GM23338 (cell line): ENCODE data around the gene PLA2G7. TPM values are rescaled to one million over a fixed set of nuclear protein-coding genes. Genes with fewer than 3 reads are reported as not detected.

Source experiments
- ATAC-seq: fragments of 200-7000 bp; cut with Tn5 transposase; 3 replicates; pipeline ENCODE4 v1.9.1; 2020
- DNase-seq: peaks from one replicate; pipeline ENCODE4 v3.0.0-alpha.2; 2015; ENCODE audit warnings: low spot score
- H2AFZ ChIP-seq: fragments of 200-600 bp; sonication (generic); 2 replicates; pipeline ENCODE4 v1.8.0; 2016; ENCODE audit warnings: antibody characterized with exemption, mild to moderate bottlenecking, moderate library complexity
- H3F3A ChIP-seq: fragments of 200-600 bp; sonication (generic); replicated peaks from 2 replicates; pipeline ENCODE4 v1.8.0; 2017; ENCODE audit warnings: antibody characterized with exemption, mixed run types, low read depth
- H3K27ac ChIP-seq: fragments of 200-600 bp; sonication (generic); 2 replicates; pipeline ENCODE4 v1.6.1; 2016; ENCODE audit warnings: low read depth
- H3K27me3 ChIP-seq: fragments of 200-600 bp; sonication (generic); 2 replicates; pipeline ENCODE4 v1.8.0; 2016; ENCODE audit warnings: mild to moderate bottlenecking, mixed run types, moderate library complexity; ENCODE audit not compliant: insufficient read depth
- H3K36me3 ChIP-seq: fragments of 200-600 bp; sonication (generic); 2 replicates; pipeline ENCODE4 v1.8.0; 2016; ENCODE audit warnings: mild to moderate bottlenecking; ENCODE audit not compliant: insufficient read depth
- H3K4me1 ChIP-seq: fragments of 200-600 bp; sonication (generic); 2 replicates; pipeline ENCODE4 v1.8.0; 2016; ENCODE audit warnings: mild to moderate bottlenecking, moderate library complexity; ENCODE audit not compliant: insufficient read depth
- H3K4me2 ChIP-seq: fragments of 200-600 bp; sonication (generic); 2 replicates; pipeline ENCODE4 v1.7.1; 2017; ENCODE audit warnings: mixed run types
- H3K4me3 ChIP-seq: fragments of 200-600 bp; sonication (generic); 2 replicates; pipeline ENCODE4 v1.6.1; 2016; ENCODE audit warnings: mixed run types
- H3K79me2 ChIP-seq: fragments of 200-600 bp; sonication (generic); replicated peaks from 2 replicates; pipeline ENCODE4 v1.8.0; 2017; ENCODE audit warnings: mild to moderate bottlenecking; ENCODE audit not compliant: insufficient read depth
- H3K9me2 ChIP-seq: fragments of 200-600 bp; sonication (generic); 2 replicates; pipeline ENCODE4 v1.8.0; 2017; ENCODE audit not compliant: insufficient read depth
- H4K20me1 ChIP-seq: fragments of 200-600 bp; sonication (generic); replicated peaks from 2 replicates; pipeline ENCODE4 v1.8.0; 2017; ENCODE audit warnings: mild to moderate bottlenecking; ENCODE audit not compliant: insufficient read depth
- H3K27ac Mint-ChIP-seq: 2 replicates; pipeline ENCODE4 v1.8.0; 2020; ENCODE audit warnings: inconsistent platforms, mild to moderate bottlenecking, moderate library complexity, mixed read lengths
- H3K27me3 Mint-ChIP-seq: 3 replicates; pipeline ENCODE4 v1.8.0; 2022; ENCODE audit warnings: low read depth, mild to moderate bottlenecking, moderate library complexity, mixed read lengths, inconsistent platforms; ENCODE audit not compliant: insufficient read depth, poor library complexity
- H3K36me3 Mint-ChIP-seq: 3 replicates; pipeline ENCODE4 v1.8.0; 2021; ENCODE audit warnings: low read depth, mild to moderate bottlenecking, inconsistent platforms, moderate library complexity, mixed read lengths
- H3K4me1 Mint-ChIP-seq: 3 replicates; pipeline ENCODE4 v1.8.0; 2020; ENCODE audit warnings: mild to moderate bottlenecking, inconsistent platforms, mixed read lengths
- H3K4me3 Mint-ChIP-seq: 3 replicates; pipeline ENCODE4 v1.8.0; 2021; ENCODE audit warnings: moderate library complexity, mild to moderate bottlenecking, inconsistent platforms, mixed read lengths
- H3K9me3 Mint-ChIP-seq: 3 replicates; pipeline ENCODE4 v1.8.0; 2020; ENCODE audit warnings: moderate library complexity, mild to moderate bottlenecking, inconsistent platforms, mixed read lengths
- CREB1 ChIP-seq: fragments of 250-450 bp; sonication (Bioruptor Pico); IDR thresholded peaks from 2 replicates; pipeline ENCODE4 v1.5.0; 2020; ENCODE audit warnings: low read depth, mild to moderate bottlenecking, moderate library complexity
- CTCF ChIP-seq, 2 experiments: fragments of 200-600 bp in 1 of 2; sonication (generic) in 1 of 2; conservative IDR thresholded peaks; 2 replicates each; pipeline versions ENCODE4 v1.5.1 to v1.6.1; 2016 to 2017; ENCODE audit warnings: antibody characterized with exemption in 2 of 2, low read depth in 2 of 2, mild to moderate bottlenecking in 2 of 2, moderate library complexity in 1 of 2
- EZH2 ChIP-seq: fragments of 200-600 bp; sonication (generic); IDR thresholded peaks from one replicate; pipeline ENCODE4 v1.8.0; 2017; ENCODE audit warnings: antibody characterized with exemption, mild to moderate bottlenecking, low read depth; ENCODE audit not compliant: unreplicated experiment
- JUNB ChIP-seq: IDR thresholded peaks from one replicate; pipeline ENCODE4 v1.6.1; 2016; ENCODE audit warnings: antibody characterized with exemption; ENCODE audit not compliant: unreplicated experiment
- NANOG ChIP-seq: IDR thresholded peaks from 2 replicates; pipeline ENCODE4 v1.6.1; 2016; ENCODE audit warnings: antibody characterized with exemption, borderline replicate concordance
- POLR2AphosphoS5 ChIP-seq: IDR thresholded peaks from 2 replicates; pipeline ENCODE4 v1.6.1; 2016; ENCODE audit warnings: antibody characterized with exemption, low read depth
- STAT1 ChIP-seq: IDR thresholded peaks from one replicate; pipeline ENCODE4 v1.6.1; 2016; ENCODE audit warnings: antibody characterized with exemption; ENCODE audit not compliant: unreplicated experiment
- ZNF114 ChIP-seq: fragments of 250-450 bp; sonication (Bioruptor Pico); IDR thresholded peaks from 2 replicates; pipeline ENCODE4 v1.5.0; 2020; ENCODE audit warnings: mild to moderate bottlenecking, moderate library complexity
- ZNF331 ChIP-seq: fragments of 250-450 bp; sonication (Bioruptor Pico); IDR thresholded peaks from 2 replicates; pipeline ENCODE4 v1.5.0; 2020; ENCODE audit warnings: low read depth, mild to moderate bottlenecking, moderate library complexity
- polyA plus RNA-seq: library from polyadenylated mRNA; unstranded; fragments of >200 nt; fragmentation: Nextera tagmentation; extraction: Ambion mirVana; gene quantifications from 2 replicates; pipeline ENCODE4 v1.2.1, GENCODE V29; 2016
- total RNA-seq: library from RNA; depleted of rRNA; stranded (reverse); fragments of >200 nt; shearing (Covaris generic); gene quantifications from 2 replicates; pipeline ENCODE4 v1.2.3, GENCODE V29; 2014
- TF ChIP-seq, protein P1 (sequence below): fragments of 250-450 bp; sonication (Bioruptor Pico); IDR thresholded peaks from 2 replicates; pipeline ENCODE4 v1.5.0; 2020; ENCODE audit warnings: mild to moderate bottlenecking, moderate library complexity
- TF ChIP-seq, protein P2 (sequence below): IDR thresholded peaks from 2 replicates; pipeline ENCODE4 v1.6.1; 2016; ENCODE audit warnings: antibody characterized with exemption
- TF ChIP-seq, protein P3 (sequence below): IDR thresholded peaks from one replicate; pipeline ENCODE4 v1.6.1; 2018; ENCODE audit warnings: antibody characterized with exemption; ENCODE audit not compliant: unreplicated experiment

PLA2G7 gene
- total and polyA plus RNA-seq, 2 experiments from 2014 or later: 2.4 to 2.8 TPM

GRCh38 chr6:46751658-46752057, 16.5 kb upstream of the PLA2G7 start:
- H3K36me3 ChIP-seq: no peaks in the 10 kb centered on the region
- no peak overlapping the region; the same call in 1 of the 2 replicates for H3K27ac Mint-ChIP-seq
- no peak overlapping the region for H3K4me3 Mint-ChIP-seq
- no peaks in the 10 kb centered on the region for H3K27me3 ChIP-seq
- no peak overlapping the region for H3K4me3 ChIP-seq
- no peaks in the 10 kb centered on the region for H3K9me3 Mint-ChIP-seq
- DNase-seq (no peak), ATAC-seq (no peak)
- H4K20me1 ChIP-seq: no peaks in the 10 kb centered on the region
- no peaks in the 10 kb centered on the region for H3K27me3 Mint-ChIP-seq
- H3K36me3 Mint-ChIP-seq: no peaks in the 10 kb centered on the region
- no peaks in the 10 kb centered on the region for H3K79me2 ChIP-seq
- TF ChIP-seq JUNB (no peak), ZNF114 (CRISPR knock-in tag) (no peak), EZH2 (no peak), NANOG (no peak), POLR2AphosphoS5 (no peak), ZNF331 (CRISPR knock-in tag) (no peak), CREB1 (CRISPR knock-in tag) (no peak), CTCF (conservative IDR thresholded peaks at IDR 0.05; ENCODE audit: low read depth in 2 of 2) (no peak), STAT1 (no peak)
- TF ChIP-seq, protein P1, sequence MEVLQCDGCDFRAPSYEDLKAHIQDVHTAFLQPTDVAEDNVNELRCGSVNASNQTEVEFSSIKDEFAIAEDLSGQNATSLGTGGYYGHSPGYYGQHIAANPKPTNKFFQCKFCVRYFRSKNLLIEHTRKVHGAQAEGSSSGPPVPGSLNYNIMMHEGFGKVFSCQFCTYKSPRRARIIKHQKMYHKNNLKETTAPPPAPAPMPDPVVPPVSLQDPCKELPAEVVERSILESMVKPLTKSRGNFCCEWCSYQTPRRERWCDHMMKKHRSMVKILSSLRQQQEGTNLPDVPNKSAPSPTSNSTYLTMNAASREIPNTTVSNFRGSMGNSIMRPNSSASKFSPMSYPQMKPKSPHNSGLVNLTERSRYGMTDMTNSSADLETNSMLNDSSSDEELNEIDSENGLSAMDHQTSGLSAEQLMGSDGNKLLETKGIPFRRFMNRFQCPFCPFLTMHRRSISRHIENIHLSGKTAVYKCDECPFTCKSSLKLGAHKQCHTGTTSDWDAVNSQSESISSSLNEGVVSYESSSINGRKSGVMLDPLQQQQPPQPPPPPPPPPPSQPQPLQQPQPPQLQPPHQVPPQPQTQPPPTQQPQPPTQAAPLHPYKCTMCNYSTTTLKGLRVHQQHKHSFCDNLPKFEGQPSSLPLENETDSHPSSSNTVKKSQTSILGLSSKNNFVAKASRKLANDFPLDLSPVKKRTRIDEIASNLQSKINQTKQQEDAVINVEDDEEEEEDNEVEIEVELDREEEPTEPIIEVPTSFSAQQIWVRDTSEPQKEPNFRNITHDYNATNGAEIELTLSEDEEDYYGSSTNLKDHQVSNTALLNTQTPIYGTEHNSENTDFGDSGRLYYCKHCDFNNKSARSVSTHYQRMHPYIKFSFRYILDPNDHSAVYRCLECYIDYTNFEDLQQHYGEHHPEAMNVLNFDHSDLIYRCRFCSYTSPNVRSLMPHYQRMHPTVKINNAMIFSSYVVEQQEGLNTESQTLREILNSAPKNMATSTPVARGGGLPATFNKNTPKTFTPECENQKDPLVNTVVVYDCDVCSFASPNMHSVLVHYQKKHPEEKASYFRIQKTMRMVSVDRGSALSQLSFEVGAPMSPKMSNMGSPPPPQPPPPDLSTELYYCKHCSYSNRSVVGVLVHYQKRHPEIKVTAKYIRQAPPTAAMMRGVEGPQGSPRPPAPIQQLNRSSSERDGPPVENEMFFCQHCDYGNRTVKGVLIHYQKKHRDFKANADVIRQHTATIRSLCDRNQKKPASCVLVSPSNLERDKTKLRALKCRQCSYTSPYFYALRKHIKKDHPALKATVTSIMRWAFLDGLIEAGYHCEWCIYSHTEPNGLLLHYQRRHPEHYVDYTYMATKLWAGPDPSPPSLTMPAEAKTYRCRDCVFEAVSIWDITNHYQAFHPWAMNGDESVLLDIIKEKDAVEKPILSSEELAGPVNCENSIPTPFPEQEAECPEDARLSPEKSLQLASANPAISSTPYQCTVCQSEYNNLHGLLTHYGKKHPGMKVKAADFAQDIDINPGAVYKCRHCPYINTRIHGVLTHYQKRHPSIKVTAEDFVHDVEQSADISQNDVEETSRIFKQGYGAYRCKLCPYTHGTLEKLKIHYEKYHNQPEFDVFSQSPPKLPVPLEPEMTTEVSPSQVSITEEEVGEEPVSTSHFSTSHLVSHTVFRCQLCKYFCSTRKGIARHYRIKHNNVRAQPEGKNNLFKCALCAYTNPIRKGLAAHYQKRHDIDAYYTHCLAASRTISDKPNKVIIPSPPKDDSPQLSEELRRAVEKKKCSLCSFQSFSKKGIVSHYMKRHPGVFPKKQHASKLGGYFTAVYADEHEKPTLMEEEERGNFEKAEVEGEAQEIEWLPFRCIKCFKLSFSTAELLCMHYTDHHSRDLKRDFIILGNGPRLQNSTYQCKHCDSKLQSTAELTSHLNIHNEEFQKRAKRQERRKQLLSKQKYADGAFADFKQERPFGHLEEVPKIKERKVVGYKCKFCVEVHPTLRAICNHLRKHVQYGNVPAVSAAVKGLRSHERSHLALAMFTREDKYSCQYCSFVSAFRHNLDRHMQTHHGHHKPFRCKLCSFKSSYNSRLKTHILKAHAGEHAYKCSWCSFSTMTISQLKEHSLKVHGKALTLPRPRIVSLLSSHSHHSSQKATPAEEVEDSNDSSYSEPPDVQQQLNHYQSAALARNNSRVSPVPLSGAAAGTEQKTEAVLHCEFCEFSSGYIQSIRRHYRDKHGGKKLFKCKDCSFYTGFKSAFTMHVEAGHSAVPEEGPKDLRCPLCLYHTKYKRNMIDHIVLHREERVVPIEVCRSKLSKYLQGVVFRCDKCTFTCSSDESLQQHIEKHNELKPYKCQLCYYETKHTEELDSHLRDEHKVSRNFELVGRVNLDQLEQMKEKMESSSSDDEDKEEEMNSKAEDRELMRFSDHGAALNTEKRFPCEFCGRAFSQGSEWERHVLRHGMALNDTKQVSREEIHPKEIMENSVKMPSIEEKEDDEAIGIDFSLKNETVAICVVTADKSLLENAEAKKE (CRISPR knock-in tag): no peak
- TF ChIP-seq, protein P2, sequence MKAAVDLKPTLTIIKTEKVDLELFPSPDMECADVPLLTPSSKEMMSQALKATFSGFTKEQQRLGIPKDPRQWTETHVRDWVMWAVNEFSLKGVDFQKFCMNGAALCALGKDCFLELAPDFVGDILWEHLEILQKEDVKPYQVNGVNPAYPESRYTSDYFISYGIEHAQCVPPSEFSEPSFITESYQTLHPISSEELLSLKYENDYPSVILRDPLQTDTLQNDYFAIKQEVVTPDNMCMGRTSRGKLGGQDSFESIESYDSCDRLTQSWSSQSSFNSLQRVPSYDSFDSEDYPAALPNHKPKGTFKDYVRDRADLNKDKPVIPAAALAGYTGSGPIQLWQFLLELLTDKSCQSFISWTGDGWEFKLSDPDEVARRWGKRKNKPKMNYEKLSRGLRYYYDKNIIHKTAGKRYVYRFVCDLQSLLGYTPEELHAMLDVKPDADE: no peak
- TF ChIP-seq, protein P3, sequence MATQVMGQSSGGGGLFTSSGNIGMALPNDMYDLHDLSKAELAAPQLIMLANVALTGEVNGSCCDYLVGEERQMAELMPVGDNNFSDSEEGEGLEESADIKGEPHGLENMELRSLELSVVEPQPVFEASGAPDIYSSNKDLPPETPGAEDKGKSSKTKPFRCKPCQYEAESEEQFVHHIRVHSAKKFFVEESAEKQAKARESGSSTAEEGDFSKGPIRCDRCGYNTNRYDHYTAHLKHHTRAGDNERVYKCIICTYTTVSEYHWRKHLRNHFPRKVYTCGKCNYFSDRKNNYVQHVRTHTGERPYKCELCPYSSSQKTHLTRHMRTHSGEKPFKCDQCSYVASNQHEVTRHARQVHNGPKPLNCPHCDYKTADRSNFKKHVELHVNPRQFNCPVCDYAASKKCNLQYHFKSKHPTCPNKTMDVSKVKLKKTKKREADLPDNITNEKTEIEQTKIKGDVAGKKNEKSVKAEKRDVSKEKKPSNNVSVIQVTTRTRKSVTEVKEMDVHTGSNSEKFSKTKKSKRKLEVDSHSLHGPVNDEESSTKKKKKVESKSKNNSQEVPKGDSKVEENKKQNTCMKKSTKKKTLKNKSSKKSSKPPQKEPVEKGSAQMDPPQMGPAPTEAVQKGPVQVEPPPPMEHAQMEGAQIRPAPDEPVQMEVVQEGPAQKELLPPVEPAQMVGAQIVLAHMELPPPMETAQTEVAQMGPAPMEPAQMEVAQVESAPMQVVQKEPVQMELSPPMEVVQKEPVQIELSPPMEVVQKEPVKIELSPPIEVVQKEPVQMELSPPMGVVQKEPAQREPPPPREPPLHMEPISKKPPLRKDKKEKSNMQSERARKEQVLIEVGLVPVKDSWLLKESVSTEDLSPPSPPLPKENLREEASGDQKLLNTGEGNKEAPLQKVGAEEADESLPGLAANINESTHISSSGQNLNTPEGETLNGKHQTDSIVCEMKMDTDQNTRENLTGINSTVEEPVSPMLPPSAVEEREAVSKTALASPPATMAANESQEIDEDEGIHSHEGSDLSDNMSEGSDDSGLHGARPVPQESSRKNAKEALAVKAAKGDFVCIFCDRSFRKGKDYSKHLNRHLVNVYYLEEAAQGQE: no peak
- H3K4me2 ChIP-seq: no peak overlapping the region
- H3K4me1 Mint-ChIP-seq: peaks cover 19% of the 10 kb centered on the region
- H3K4me1 ChIP-seq: peaks cover 12% of the 10 kb centered on the region
- H3K27ac ChIP-seq: no peak overlapping the region
- H3F3A ChIP-seq: no peaks in the 10 kb centered on the region
- H2AFZ ChIP-seq: no peak overlapping the region
- peaks cover 6% of the 10 kb centered on the region; the same call in 1 of the 2 replicates for H3K9me2 ChIP-seq
